ENCODE results near the gene AFF3.

DNA sequence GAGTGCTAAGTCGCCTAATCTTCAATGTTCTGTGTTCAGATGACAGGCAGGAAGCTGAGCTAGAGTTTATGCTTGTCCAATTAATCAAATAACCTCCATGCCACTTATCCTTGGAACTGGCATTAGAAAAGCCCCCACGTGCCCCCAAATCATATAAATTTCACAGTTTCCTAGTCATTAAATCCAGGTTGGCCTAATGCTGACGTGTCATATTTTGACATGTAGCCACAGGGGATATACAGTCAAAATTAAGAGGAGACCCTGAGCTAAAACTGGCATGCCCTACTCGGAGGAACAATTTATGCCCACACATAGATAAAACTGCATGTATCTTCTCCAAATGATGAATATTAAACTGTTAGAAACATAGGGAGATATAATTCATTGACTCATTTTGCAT, 101.0 kb downstream of the AFF3 start:
- TF ChIP-seq, protein P1, sequence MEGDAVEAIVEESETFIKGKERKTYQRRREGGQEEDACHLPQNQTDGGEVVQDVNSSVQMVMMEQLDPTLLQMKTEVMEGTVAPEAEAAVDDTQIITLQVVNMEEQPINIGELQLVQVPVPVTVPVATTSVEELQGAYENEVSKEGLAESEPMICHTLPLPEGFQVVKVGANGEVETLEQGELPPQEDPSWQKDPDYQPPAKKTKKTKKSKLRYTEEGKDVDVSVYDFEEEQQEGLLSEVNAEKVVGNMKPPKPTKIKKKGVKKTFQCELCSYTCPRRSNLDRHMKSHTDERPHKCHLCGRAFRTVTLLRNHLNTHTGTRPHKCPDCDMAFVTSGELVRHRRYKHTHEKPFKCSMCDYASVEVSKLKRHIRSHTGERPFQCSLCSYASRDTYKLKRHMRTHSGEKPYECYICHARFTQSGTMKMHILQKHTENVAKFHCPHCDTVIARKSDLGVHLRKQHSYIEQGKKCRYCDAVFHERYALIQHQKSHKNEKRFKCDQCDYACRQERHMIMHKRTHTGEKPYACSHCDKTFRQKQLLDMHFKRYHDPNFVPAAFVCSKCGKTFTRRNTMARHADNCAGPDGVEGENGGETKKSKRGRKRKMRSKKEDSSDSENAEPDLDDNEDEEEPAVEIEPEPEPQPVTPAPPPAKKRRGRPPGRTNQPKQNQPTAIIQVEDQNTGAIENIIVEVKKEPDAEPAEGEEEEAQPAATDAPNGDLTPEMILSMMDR (IDR thresholded peaks at IDR 0.05; ENCODE audit: low read depth, low read length, poor library complexity, severe bottlenecking), result no peak
- TF ChIP-seq EZH2phosphoT487 (IDR thresholded peaks at IDR 0.05; ENCODE audit: borderline replicate concordance, low read length), result no peak
